Measurements from ENCODE around the gene ELL3. TPM values are rescaled to one million over a fixed set of nuclear protein-coding genes. Genes with fewer than 3 reads are reported as not detected.
"Not testable (repeated sequence)": the region's sequence is repeated elsewhere in the genome, so short reads cannot be mapped to it uniquely, and the experiment has no call there.

The ELL3 gene
- 1.5 and 1.8 TPM in 2 replicates for total RNA-seq

DNA sequence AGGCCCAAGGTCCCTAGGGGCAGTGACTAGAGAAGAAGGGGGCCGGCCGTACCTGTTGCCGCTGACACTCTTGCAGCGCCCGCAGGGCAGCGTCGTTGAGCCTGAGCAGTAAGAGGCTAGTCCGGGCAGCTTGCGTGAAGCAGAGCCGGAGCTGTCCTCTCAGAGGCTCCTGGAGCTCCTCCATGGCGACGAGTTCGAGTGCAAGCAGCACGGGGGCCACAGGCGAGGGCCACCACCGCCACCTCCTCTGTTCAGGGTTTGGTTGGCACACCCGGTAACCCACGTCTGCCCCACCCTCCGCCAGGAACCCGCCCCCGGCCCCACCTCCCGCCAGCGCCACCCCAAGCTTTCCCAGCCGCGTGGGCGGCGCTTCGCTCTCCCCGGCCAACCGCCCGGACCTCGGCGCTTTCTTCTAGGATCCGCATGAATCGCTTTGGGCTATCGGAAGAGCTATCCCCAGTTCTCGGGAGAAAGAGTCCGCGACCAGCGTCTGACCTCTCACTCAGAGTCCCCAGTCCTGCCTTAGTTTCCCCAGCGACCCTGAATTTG lies at the start of gene ELL3:
ELL3 (minus strand) TSS at position 249 of the 549 bp plus-strand sequence; CDS start at position 184, 65 bp downstream.
- peak; percentile 52 to 65 for DNase-seq (ENCODE audit: low read depth in 2 of 2)

DNA sequence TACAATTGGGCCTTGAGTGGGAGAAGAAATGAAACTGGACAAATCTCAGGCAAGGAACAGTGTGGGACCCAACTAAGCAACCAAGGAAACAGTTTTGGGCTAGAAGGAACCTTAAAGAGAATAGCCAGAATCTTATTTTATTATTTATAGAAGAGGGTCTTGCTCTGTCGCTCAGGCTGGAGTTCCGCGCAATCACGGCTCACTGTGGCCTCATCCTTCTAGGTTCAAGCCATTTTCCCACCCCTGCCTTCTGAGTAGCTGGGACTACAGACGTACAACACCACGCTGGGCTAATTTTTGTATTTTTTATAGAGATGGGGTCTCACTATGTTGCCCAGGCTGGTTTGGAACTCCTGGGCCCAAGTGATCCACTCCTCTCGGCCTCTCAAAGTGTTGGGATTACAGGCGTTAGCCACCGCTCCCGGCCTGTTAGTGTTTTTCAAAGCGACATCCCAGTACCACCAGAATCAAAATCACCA lies 49.3 kb upstream of the ELL3 start:
- no peak for DNase-seq (ENCODE audit: low read depth in 2 of 2)

DNA sequence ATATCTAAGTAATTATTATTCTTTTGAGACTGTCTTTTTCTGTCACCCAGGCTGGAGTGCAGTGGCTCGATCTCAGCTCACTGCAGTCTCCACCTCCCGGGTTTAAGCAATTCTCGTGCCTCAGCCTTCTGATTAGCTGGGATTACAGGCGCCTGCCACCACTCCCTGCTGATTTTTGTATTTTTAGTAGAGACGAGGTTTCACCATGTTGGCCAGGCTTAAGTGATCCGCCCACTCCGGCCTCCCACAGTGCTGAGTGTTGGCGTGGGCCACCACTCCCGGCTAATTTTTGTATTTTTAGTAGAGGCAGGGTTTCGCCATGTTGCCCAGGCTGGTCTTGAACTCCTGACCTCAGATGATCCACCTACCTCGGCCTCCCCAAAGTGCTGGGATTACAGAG lies 48.5 kb upstream of the ELL3 start:
- not testable (repeated sequence) for DNase-seq (ENCODE audit: low read depth in 2 of 2)

GRCh38 chr15:43824302-43825246 lies 47.8 kb upstream of the ELL3 start, which contains the start of gene MFAP1:
MFAP1 (minus strand) TSS chr15:43824690; CDS start chr15:43824569, 121 bp downstream.
- DNase-seq (ENCODE audit: low read depth in 2 of 2) = peak; percentile 98

DNA sequence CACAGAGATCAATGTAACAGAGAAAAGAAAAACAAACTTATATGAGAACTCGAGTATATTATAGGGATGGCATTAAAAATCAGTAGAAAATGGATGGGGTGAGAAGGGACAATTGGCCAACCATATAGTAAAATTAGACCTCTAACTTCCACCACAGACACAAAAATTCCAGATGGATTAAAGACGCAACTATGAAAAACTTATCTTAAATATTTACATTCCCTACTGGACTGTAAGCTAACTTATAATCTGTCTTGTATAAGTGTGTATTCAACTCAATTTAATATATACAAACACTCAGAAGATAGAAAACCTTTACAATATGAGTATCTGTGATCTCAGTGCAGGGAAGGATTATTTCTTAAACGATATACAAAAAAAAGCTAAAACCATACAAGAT lies 44.7 kb upstream of the ELL3 start:
- no peak for DNase-seq (ENCODE audit: low read depth in 2 of 2)

GRCh38 chr15:43815064-43815463 lies 38.3 kb upstream of the ELL3 start:
- DNase-seq (ENCODE audit: low read depth in 2 of 2) = not testable (repeated sequence)

DNA sequence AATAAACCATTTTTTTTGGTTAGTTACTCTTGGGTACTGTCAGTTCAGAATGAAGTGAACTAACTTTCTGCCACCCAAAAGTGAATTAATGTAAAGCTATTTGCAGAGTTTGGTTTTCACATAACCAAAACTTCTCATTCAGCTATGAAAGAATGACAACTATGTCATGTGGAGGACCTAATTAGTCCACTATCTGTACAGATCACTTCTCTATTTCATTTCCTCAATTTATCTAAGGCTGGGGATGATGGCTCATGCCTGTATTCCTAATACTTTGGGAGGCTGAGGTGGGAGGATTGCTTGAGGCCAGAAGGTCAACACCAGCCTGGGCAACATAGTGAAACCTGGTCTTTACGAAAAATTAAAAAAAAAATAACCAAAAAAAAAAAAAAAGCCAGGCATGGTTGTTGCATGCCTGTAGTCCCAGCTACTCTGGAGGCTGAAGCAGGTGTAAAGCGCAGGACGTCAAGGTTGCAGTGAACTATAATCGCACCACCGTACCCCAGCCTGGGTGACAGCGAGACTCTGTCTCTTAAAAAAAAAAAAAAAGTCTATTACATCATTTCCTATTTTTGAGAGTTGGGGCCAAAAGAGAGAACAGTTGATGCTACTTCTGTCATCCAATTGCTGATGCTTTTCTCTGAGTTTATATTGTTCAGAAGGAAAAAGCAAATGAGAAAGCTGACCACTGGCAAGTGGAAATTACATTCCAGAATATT lies 32.4 kb upstream of the ELL3 start:
- no peak for DNase-seq (ENCODE audit: low read depth in 2 of 2)

GRCh38 chr15:43808435-43808950 lies 31.7 kb upstream of the ELL3 start:
- DNase-seq (ENCODE audit: low read depth in 2 of 2) = no peak

GRCh38 chr15:43802676-43803075 lies 25.9 kb upstream of the ELL3 start:
- not testable (repeated sequence) for DNase-seq (ENCODE audit: low read depth in 2 of 2)

- peak; percentile 88 to 91 for DNase-seq (ENCODE audit: low read depth in 2 of 2)
Measured at GRCh38 chr15:43800286-43801141, 23.7 kb upstream of the ELL3 start, which contains the start of gene HYPK. HYPK (plus strand) TSS chr15:43800599; CDS start chr15:43800623, 24 bp downstream.

- DNase-seq (ENCODE audit: low read depth in 2 of 2) = no peak
Measured at GRCh38 chr15:43799945-43800285, 23.1 kb upstream of the ELL3 start, which contains the start of gene SERINC4. SERINC4 (minus strand) TSS chr15:43800220; CDS start chr15:43799986, 234 bp downstream.

DNA sequence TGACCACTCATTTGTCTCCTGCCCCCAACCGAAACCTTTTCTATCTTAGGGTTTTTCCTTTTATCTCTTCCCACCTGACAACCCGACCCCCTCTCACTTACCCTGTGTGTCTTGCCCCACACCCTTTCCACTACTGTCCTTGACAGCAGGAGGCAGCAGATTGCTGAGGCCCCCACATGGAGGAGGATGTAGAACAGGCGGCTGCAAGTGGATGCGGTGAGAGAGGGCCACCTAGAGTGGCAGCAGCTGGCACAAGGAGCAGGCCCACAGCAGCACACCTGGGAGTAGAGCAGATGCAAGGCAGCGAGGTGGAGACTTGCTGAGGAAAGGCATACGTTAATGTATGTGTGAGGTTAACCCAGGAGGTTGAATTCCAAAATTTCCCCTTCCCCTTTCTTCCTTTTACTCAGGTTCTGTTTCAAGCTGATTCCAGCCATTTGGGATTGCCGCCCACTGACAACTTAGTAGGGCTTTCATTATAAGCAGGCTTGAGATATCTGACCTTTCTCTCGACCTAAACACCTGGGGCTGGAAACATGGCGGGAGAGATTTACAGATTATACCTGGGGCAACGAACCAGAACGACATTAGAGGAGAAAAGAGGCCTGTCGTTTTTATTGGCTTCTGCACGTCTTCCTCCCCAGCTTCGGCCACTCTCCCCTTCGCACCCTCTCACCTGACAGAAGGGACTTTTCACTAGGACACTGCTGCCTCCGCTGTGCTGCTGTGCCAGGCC lies 22.6 kb upstream of the ELL3 start:
- DNase-seq (ENCODE audit: low read depth in 2 of 2) = no peak

DNA sequence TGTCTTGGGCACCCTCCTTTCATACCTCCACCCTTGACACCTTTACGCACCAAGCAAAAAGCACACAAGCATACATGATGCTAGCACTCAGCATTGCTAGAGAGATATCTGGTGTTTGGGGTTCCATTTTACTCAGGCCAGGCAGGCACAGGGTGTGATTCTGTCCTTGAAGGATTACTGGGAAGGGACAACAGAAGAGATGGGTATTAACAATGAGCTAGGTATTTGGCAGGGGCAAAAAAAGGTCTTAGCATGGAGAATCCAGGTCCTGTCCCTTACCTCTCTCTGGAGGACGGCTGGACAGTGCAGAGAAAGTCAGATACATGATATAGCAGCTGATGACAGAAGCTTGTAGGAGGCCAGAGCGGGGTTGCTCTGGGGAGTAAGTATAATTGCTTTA lies 19.8 kb upstream of the ELL3 start:
- no peak for DNase-seq (ENCODE audit: low read depth in 2 of 2)

GRCh38 chr15:43795997-43796396 lies 19.2 kb upstream of the ELL3 start:
- no peak for DNase-seq (ENCODE audit: low read depth in 2 of 2)

- DNase-seq (ENCODE audit: low read depth in 2 of 2) = no peak
Measured at GRCh38 chr15:43795197-43795596, 18.4 kb upstream of the ELL3 start.

GRCh38 chr15:43794269-43795037 lies 17.7 kb upstream of the ELL3 start:
- DNase-seq (ENCODE audit: low read depth in 2 of 2) = peak; percentile 23 to 59

DNA sequence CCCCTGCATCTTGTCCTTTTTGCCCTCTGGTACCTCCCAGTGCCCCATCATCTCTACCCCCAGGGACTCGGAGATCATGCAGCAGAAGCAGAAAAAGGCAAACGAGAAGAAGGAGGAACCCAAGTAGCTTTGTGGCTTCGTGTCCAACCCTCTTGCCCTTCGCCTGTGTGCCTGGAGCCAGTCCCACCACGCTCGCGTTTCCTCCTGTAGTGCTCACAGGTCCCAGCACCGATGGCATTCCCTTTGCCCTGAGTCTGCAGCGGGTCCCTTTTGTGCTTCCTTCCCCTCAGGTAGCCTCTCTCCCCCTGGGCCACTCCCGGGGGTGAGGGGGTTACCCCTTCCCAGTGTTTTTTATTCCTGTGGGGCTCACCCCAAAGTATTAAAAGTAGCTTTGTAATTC lies 16.9 kb upstream of the ELL3 start:
- DNase-seq (ENCODE audit: low read depth in 2 of 2) = no peak

DNA sequence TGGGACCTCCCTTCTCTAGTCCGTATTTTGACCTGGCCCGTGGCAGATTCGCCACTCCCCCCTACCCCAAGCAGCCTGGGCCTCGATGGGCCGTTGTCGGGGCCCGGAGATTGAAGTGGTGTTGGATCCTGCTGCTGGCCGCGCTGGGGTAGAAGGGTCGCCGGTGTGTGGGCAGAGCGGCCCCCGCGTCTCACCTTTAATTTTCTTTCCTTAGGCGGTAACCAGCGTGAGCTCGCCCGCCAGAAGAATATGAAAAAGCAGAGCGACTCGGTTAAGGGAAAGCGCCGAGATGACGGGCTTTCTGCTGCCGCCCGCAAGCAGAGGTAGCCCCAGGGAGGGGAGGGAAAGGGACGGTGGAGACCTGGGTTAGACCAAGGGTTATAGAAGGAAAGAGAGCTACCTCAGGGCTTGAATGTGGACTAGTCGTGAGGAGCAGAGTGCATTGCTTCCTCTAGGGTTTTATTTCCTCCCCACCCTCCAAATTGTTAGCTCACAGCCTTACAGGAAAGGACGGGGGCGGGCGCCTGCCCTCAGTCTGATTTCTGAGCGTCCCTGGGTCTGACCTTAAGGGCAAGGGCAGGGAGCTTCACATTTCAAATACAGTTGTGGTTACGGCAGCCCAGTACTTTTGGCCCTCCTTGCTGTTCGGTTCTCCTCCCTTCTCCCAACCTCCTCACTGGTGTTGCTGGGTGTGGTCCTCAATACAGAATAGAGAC lies 16.2 kb upstream of the ELL3 start:
- DNase-seq (ENCODE audit: low read depth in 2 of 2) = peak; percentile 23 to 39

Data from lung microvascular endothelial cell (primary cell).